ENCODE measurements around the gene ASXL2.

DNA sequence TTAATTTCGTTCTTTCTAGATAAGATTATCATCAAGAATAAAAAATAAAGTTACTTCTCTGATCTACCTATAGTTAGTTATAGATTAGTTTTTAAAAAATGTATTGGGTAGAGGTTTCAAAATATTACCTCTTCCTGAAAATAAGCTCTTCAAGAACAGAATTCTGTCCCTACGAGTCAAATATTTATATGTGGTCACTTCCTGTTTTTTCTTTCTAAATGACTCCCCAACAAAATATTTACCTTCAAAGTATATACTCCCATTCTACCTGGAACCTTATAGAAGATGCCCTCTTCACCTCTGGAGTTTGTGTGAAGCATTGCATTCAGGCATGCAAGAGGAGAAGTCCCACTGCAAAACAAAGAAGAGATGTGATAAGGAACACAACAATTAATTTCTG is 72.3 kb downstream of the ASXL2 start:
- TF ChIP-seq CTCF (IDR thresholded peaks at IDR 0.05 in 8 of 11, conservative IDR thresholded peaks at IDR 0.05 in 3 of 11) (no peak), POLR2AphosphoS5 (IDR thresholded peaks at IDR 0.05) (no peak)

All from spleen (tissue), 7 donors.